Prostate gland (tissue), 1 donor: ENCODE measurements around the gene TECPR2.
A peak's percentile ranks its signal among the peaks of the same experiment; 100 is the strongest.

Experiments used
- POLR2A ChIP-seq: fragments of 450-650 bp; IDR thresholded peaks from one replicate; pipeline ENCODE4 v1.6.1; 2016; ENCODE audit warnings: antibody characterized with exemption, mild to moderate bottlenecking
- POLR2AphosphoS5 ChIP-seq: sonication (generic); formaldehyde crosslinking; IDR thresholded peaks from one replicate; pipeline ENCODE4 v1.6.1; 2017; ENCODE audit warnings: antibody characterized with exemption

DNA sequence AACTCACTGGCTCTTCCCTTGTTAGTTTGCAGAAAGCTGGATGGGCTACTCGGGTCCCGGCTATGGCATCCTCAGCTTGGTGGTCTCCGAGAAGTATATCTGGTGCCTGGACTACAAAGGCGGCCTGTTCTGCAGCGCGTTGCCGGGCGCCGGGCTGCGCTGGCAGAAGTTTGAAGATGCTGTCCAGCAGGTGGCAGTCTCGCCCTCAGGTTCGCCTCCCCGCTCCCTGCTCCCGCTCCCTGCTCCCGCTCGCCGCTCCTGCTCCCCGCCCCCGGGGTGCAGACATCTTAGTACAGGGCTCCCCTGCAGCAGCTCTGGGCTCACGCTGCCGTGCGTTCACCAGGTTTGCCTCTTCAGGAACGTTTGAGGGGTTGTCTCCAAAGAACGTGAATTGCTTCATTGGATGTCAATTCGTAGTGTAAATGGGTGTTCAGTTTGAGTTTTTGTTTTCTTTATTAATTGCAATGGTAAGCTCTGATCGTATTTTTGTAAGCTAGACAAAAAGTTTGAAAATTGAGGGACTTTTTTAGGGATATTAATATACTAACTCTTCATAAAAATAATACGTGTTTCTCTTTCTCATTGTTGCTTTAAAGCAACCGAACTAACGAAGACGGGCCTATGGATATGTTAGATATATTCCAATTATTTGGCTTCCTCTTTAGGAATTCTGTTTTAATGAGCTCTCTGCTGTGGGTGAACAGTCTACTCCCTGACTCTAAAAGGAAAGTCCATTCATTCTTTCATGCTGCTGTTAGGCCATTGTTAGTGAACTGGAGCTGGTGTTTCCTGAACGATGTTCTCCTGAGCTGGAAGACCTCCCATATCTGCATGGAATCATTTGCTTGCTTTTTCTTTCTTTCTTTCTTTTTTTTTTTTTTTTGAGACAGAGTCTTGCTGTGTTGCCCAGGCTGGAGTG is 75.5 kb downstream of the TECPR2 start:
- TF ChIP-seq POLR2AphosphoS5 (peak; percentile 58), POLR2A (no peak)
